ENCODE data around the gene OXER1. TPM values are rescaled to one million over a fixed set of nuclear protein-coding genes. Genes with fewer than 3 reads are reported as not detected.

OXER1 gene
- total RNA-seq, 1 experiment from 2014 or later: not detected

DNA sequence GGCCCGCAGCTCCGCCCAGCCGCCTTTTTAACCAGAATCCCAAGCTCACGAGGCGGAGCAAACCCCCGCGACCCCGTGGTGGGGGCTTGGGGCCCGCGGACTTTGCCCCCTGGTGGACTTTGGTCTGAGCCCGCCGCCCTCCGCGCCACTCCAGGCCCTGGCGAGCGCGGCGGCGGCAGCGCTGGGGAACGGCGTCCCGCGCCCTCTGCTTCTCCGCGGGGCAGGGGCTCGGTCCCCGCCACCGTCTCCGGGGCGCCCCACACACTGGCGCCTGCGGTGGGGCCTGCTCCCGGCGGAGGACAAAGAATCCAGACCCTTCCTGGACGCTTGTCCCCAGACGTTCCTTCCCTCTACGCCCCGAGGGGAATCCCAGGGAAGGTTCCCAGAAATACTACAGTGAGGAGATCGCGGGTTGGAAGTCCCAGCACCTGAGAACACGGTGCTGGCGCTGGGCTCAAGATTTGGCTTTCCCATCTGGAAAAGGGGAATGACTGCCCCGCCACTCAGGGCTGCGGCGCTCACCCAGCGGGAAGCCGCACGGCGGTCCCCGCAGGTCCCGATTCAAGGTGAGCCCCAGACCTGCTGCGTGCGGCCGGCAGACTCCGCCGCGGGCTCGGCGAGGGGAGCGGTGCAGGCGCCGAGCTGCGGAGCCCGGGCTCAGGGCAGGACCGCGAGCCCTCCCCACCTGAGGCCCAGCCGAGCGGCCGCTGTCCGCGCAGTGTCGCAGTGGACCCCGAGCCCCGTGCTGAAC lies 28.8 kb upstream of the OXER1 start, which contains the start of gene HAAO:
Gene HAAO, minus strand, starts transcription at position 1 of the 751 bp plus-strand sequence. CDS start 47 bp downstream, outside the sequence.
- H3K4me2 ChIP-seq (ENCODE audit: low read length): no peak within 1 kb of the TSS
- DNase-seq (no peak), ATAC-seq (no peak)
- H3K9me2 ChIP-seq (replicated peaks; ENCODE audit: low read length): no peaks in the 10 kb centered on the region
- H3F3A ChIP-seq (ENCODE audit: low read length, unreplicated experiment): no peaks in the 10 kb centered on the region
- no peaks in the 10 kb centered on the region for H3K4me1 ChIP-seq (ENCODE audit: insufficient read depth, low read length)
- intact Hi-C loops (cut with micrococcal nuclease): no loop called here
- H3K9me3 ChIP-seq (ENCODE audit: low read length): no peaks in the 10 kb centered on the region
- BruUV-seq (replicated peaks): no TSS peak
- CTCF ChIA-PET: no interaction called here
- TF ChIP-seq, protein P1, sequence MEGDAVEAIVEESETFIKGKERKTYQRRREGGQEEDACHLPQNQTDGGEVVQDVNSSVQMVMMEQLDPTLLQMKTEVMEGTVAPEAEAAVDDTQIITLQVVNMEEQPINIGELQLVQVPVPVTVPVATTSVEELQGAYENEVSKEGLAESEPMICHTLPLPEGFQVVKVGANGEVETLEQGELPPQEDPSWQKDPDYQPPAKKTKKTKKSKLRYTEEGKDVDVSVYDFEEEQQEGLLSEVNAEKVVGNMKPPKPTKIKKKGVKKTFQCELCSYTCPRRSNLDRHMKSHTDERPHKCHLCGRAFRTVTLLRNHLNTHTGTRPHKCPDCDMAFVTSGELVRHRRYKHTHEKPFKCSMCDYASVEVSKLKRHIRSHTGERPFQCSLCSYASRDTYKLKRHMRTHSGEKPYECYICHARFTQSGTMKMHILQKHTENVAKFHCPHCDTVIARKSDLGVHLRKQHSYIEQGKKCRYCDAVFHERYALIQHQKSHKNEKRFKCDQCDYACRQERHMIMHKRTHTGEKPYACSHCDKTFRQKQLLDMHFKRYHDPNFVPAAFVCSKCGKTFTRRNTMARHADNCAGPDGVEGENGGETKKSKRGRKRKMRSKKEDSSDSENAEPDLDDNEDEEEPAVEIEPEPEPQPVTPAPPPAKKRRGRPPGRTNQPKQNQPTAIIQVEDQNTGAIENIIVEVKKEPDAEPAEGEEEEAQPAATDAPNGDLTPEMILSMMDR (conservative IDR thresholded peaks at IDR 0.05; ENCODE audit: low read depth, low read length): no peak
- TF ChIP-seq EZH2 (IDR thresholded peaks at IDR 0.05; ENCODE audit: low read length, unreplicated experiment): no peak
- no peak for TF ChIP-seq EZH2phosphoT487 (IDR thresholded peaks at IDR 0.05; ENCODE audit: borderline replicate concordance, low read length)
- H3K27ac ChIP-seq (ENCODE audit: low read length): no peak within 1 kb of the TSS
- no peak within 1 kb of the TSS for H3K9ac ChIP-seq (ENCODE audit: low read length)
- POLR2A ChIA-PET (ENCODE audit: unreplicated experiment): no interaction called here
- H3K27me3 ChIP-seq (ENCODE audit: low read length): no peaks in the 10 kb centered on the region
- H4K20me1 ChIP-seq (ENCODE audit: low read length): no peaks in the 10 kb centered on the region
- no peak within 1 kb of the TSS for H3K4me3 ChIP-seq (ENCODE audit: low read length)
- no peaks in the 10 kb centered on the region for H3K36me3 ChIP-seq (ENCODE audit: low read depth, low read length)
- no peak within 1 kb of the TSS for H2AFZ ChIP-seq (ENCODE audit: low read length)
- H3K79me2 ChIP-seq (ENCODE audit: low read length): no peaks in the 10 kb centered on the region

DNA sequence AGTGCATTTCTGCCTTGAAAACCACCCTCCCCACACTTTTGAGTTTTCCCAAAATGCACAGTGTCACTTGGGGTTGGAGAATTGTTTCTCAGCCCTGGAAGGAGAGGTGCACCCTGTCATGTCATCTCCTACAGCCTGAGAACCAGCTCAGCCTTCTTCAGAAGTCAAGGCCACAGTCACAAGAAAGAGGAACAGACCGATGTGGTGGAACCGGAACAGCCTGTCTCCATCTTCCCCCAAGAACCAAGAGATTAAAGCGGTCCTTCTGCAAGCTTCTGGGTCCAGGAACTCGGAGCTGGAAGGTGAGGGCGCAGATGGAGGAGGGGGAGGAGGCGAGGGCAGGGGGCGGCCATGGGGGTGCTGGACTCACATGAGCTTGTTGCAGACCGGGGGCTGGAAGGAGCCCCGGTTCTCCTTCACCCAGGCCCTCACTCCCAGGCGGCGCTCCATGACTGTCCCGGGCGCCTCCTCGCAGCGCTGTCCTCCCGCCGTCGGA lies 28.2 kb upstream of the OXER1 start:
- Histone ChIP-seq H3K9me2 (replicated peaks; ENCODE audit: low read length) (no peaks in the 10 kb centered on the region), H3K4me2 (ENCODE audit: low read length) (no peak overlapping the region), H4K20me1 (ENCODE audit: low read length) (no peaks in the 10 kb centered on the region), H3K9ac (ENCODE audit: low read length) (no peak overlapping the region), H3K79me2 (ENCODE audit: low read length) (no peaks in the 10 kb centered on the region), H3K4me3 (ENCODE audit: low read length) (no peak overlapping the region), H3F3A (ENCODE audit: low read length, unreplicated experiment) (no peaks in the 10 kb centered on the region), H3K4me1 (ENCODE audit: insufficient read depth, low read length) (no peaks in the 10 kb centered on the region), H2AFZ (ENCODE audit: low read length) (no peak overlapping the region), H3K27me3 (ENCODE audit: low read length) (no peaks in the 10 kb centered on the region), H3K9me3 (ENCODE audit: low read length) (no peaks in the 10 kb centered on the region), H3K36me3 (ENCODE audit: low read depth, low read length) (no peaks in the 10 kb centered on the region), H3K27ac (ENCODE audit: low read length) (no peak overlapping the region)
- CTCF ChIA-PET: no interaction called here
- ATAC-seq: no peak
- no TSS peak for BruUV-seq (replicated peaks)
- intact Hi-C loops (cut with micrococcal nuclease): no loop called here
- TF ChIP-seq EZH2phosphoT487 (IDR thresholded peaks at IDR 0.05; ENCODE audit: borderline replicate concordance, low read length) (no peak), EZH2 (IDR thresholded peaks at IDR 0.05; ENCODE audit: low read length, unreplicated experiment) (no peak)
- TF ChIP-seq, protein P1 (conservative IDR thresholded peaks at IDR 0.05; ENCODE audit: low read depth, low read length): no peak
- DNase-seq: no peak
- POLR2A ChIA-PET (ENCODE audit: unreplicated experiment): no interaction called here

DNA sequence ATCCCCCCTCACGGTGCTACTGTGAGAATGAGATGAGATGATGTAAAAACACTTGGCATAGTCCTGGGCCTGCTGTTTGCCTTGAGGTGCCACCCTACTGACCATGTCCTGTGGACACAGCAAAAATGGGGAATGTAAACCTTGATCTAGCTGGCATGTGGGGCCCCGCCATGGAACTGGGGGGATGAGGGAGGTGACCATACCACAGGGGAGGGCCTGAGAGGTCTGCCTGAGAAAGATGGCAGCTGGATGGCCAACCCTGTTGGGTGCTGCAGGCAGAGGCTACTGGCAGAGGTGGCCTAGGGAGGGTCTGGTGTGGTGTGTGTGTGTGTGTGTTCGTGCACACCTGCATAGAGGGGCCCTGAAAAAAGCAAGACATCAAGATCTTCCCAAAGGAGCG lies 27.7 kb upstream of the OXER1 start:
- no peaks in the 10 kb centered on the region for H4K20me1 ChIP-seq (ENCODE audit: low read length)
- no peak overlapping the region for H2AFZ ChIP-seq (ENCODE audit: low read length)
- H3K36me3 ChIP-seq (ENCODE audit: low read depth, low read length): no peaks in the 10 kb centered on the region
- no peaks in the 10 kb centered on the region for H3K79me2 ChIP-seq (ENCODE audit: low read length)
- no peak overlapping the region for H3K4me3 ChIP-seq (ENCODE audit: low read length)
- no peak for TF ChIP-seq EZH2phosphoT487 (IDR thresholded peaks at IDR 0.05; ENCODE audit: borderline replicate concordance, low read length)
- no peak for TF ChIP-seq EZH2 (IDR thresholded peaks at IDR 0.05; ENCODE audit: low read length, unreplicated experiment)
- TF ChIP-seq, protein P1 (conservative IDR thresholded peaks at IDR 0.05; ENCODE audit: low read depth, low read length): no peak
- intact Hi-C loops (cut with micrococcal nuclease): no loop called here
- H3K27ac ChIP-seq (ENCODE audit: low read length): no peak overlapping the region
- ATAC-seq: no peak
- no peaks in the 10 kb centered on the region for H3F3A ChIP-seq (ENCODE audit: low read length, unreplicated experiment)
- no peaks in the 10 kb centered on the region for H3K27me3 ChIP-seq (ENCODE audit: low read length)
- no peak for DNase-seq
- H3K4me1 ChIP-seq (ENCODE audit: insufficient read depth, low read length): no peaks in the 10 kb centered on the region
- no peak overlapping the region for H3K4me2 ChIP-seq (ENCODE audit: low read length)
- CTCF ChIA-PET: no interaction called here
- H3K9ac ChIP-seq (ENCODE audit: low read length): no peak overlapping the region
- no peaks in the 10 kb centered on the region for H3K9me2 ChIP-seq (replicated peaks; ENCODE audit: low read length)
- BruUV-seq (replicated peaks): no TSS peak
- H3K9me3 ChIP-seq (ENCODE audit: low read length): no peaks in the 10 kb centered on the region
- POLR2A ChIA-PET (ENCODE audit: unreplicated experiment): no interaction called here
